ENCODE measurements around the gene ERICH4.

- TF ChIP-seq CTCF (IDR thresholded peaks at IDR 0.05) = no peak
- no peak for TF ChIP-seq ZFX (IDR thresholded peaks at IDR 0.05; ENCODE audit: borderline replicate concordance)
Observed at GRCh38 chr19:41436674-41436951, 6.3 kb upstream of the ERICH4 start.

Data from 22Rv1 (cell line).